Testis (tissue), 3 donors: ENCODE measurements around the gene CDK16. TPM values are rescaled to one million over a fixed set of nuclear protein-coding genes. Genes with fewer than 3 reads are reported as not detected.

Experiments
- DNase-seq: peaks from one replicate; pipeline ENCODE4 v3.0.0-alpha.2; 2019
- H3K27ac ChIP-seq, 2 donors: fragments of 200-600 bp; sonication (generic); one replicate each; pipeline ENCODE4 v1.5.1; 2019
- H3K27me3 ChIP-seq: fragments of 200-600 bp; sonication (generic); one replicate; pipeline ENCODE4 v1.5.1; 2019
- H3K36me3 ChIP-seq: fragments of 200-600 bp; sonication (generic); one replicate; pipeline ENCODE4 v1.5.1; 2017; ENCODE audit warnings: low read depth; ENCODE audit errors: missing control alignments
- H3K4me1 ChIP-seq: fragments of 200-600 bp; sonication (generic); one replicate; pipeline ENCODE4 v1.5.1; 2019
- H3K4me3 ChIP-seq, 2 donors: fragments of 200-600 bp; sonication (generic); one replicate each; pipeline ENCODE4 v1.5.1; 2017 to 2019
- H3K9me3 ChIP-seq: fragments of 200-600 bp; sonication (generic); one replicate; pipeline ENCODE4 v1.5.1; 2017
- POLR2A ChIP-seq: fragments of 450-650 bp; IDR thresholded peaks from one replicate; pipeline ENCODE4 v1.6.1; 2017; ENCODE audit warnings: antibody characterized with exemption, mild to moderate bottlenecking, moderate library complexity
- WGBS, 2 donors: methylation state at CpG; one replicate each; pipeline ENCODE4 v1.1.5; 2018; 5-methylcytosine and 5-hydroxymethylcytosine counted together
- intact Hi-C: fragments of 100-400 bp; cut with DNase I; formaldehyde crosslinking; loops from one replicate; pipeline ENCODE4 v1.15.1; 2023; ENCODE audit warnings: low total_unique reads
- polyA plus RNA-seq: library from polyadenylated mRNA; stranded (reverse); fragments of 350-450 nt; fragmentation: Illumina TruSeq; extraction: RNeasy Lipid Tissue Mini Kit (QIAGEN cat#74804); gene quantifications from one replicate; pipeline ENCODE4 v1.2.3, GENCODE V29; 2014; ENCODE audit warnings: low read depth, low replicate concordance; ENCODE audit not compliant: insufficient read depth
- total RNA-seq, 2 donors: library from RNA; depleted of rRNA; stranded (reverse); fragments of >200 nt; gene quantifications; one replicate each; pipeline ENCODE4 v1.2.3, GENCODE V29; 2016
- TF ChIP-seq, protein P1 (sequence below), 3 experiments: fragments of 450-650 bp in 2 of 3; fragments of 200-600 bp in 1 of 3; sonication (generic) in 1 of 3; IDR thresholded peaks; one replicate each; pipeline ENCODE4 v1.5.1; 2016 to 2019; ENCODE audit warnings: antibody characterized with exemption in 3 of 3, mild to moderate bottlenecking in 2 of 3, moderate library complexity in 1 of 3

Gene CDK16
- total and polyA plus RNA-seq, 3 donors from 2014 or later: 122 to 245 (median 195) TPM

- no peak for TF ChIP-seq POLR2A
- TF ChIP-seq, protein P1, sequence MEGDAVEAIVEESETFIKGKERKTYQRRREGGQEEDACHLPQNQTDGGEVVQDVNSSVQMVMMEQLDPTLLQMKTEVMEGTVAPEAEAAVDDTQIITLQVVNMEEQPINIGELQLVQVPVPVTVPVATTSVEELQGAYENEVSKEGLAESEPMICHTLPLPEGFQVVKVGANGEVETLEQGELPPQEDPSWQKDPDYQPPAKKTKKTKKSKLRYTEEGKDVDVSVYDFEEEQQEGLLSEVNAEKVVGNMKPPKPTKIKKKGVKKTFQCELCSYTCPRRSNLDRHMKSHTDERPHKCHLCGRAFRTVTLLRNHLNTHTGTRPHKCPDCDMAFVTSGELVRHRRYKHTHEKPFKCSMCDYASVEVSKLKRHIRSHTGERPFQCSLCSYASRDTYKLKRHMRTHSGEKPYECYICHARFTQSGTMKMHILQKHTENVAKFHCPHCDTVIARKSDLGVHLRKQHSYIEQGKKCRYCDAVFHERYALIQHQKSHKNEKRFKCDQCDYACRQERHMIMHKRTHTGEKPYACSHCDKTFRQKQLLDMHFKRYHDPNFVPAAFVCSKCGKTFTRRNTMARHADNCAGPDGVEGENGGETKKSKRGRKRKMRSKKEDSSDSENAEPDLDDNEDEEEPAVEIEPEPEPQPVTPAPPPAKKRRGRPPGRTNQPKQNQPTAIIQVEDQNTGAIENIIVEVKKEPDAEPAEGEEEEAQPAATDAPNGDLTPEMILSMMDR (IDR thresholded peaks at IDR 0.05): no peak
- Histone ChIP-seq H3K27me3 (no peaks in the 10 kb centered on the region), H3K4me3 (no peak overlapping the region), H3K4me1 (peaks cover 7% of the 10 kb centered on the region), H3K27ac (peak overlapping the region; percentile 41 to 44), H3K36me3 (no peaks in the 10 kb centered on the region), H3K9me3 (no peaks in the 10 kb centered on the region)
- WGBS, 2 donors: 37 to 60% methylated on average over 2 to 5 of the region's 5 CpGs
- intact Hi-C loops: no loop called here
- DNase-seq: no peak
Measured at GRCh38 chrX:47178337-47178736, 40.1 kb upstream of the CDK16 start.

GRCh38 chrX:47179221-47179927, 39.1 kb upstream of the CDK16 start:
- intact Hi-C loops: no loop called here
- Histone ChIP-seq H3K4me3 (no peak overlapping the region), H3K4me1 (peaks cover 6% of the 10 kb centered on the region), H3K9me3 (no peaks in the 10 kb centered on the region), H3K27ac (peak overlapping the region; percentile 36 to 44), H3K36me3 (no peaks in the 10 kb centered on the region), H3K27me3 (no peaks in the 10 kb centered on the region)
- TF ChIP-seq, protein P1 (IDR thresholded peaks at IDR 0.05): no peak
- TF ChIP-seq POLR2A: no peak
- peak; percentile 77 for DNase-seq
- 71 to 100% methylated on average over 1 to 7 of the region's 14 CpGs for WGBS, 2 donors

DNA sequence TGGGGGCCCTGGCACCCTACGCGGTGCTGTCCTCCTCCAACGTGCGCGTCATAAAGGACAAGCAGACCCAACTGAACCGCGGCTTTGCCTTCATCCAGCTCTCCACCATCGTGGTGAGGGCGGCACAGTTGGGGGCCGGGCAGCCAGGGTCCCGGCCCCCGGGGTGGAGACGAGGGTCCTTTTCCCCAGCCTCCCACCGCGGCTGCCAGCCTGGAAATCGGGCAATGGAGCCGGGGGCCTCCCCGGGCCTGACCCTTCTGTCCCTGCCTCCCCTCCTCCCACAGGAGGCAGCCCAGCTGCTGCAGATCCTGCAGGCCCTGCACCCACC, 38.6 kb upstream of the CDK16 start:
- WGBS, 2 donors: 91% methylated on average over 16 of the region's 18 CpGs; no CpG with 5 or more reads in 1 of the 2 donors
- H3K9me3 ChIP-seq: no peaks in the 10 kb centered on the region
- TF ChIP-seq, protein P1 (IDR thresholded peaks at IDR 0.05): no peak
- no peak for TF ChIP-seq POLR2A
- no peaks in the 10 kb centered on the region for H3K36me3 ChIP-seq
- H3K27me3 ChIP-seq: no peaks in the 10 kb centered on the region
- peaks cover 6% of the 10 kb centered on the region for H3K4me1 ChIP-seq
- H3K27ac ChIP-seq: peak overlapping the region in 1 of 2 donors; percentile 36
- H3K4me3 ChIP-seq: no peak overlapping the region
- intact Hi-C loops: no loop called here
- DNase-seq: no peak

DNA sequence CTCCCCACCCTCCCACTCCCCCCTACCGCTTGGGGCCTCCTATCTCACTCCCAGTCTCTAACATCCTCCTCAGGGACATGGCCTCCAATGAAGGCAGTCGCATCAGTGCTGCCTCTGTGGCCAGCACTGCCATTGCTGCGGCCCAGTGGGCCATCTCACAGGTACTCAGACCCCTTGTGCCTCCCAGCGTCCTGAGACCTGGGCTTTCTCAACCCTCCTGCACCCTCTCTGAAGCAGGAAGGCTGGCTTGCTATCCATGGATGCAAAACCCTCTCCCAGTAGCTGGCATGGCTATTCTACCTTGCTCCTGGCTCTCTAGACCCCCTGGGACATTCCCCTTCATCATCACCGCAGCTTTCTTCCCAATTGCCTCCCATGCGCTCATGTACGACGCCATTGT, 38.1 kb upstream of the CDK16 start:
- Histone ChIP-seq H3K4me3 (no peak overlapping the region), H3K27ac (no peak overlapping the region), H3K36me3 (no peaks in the 10 kb centered on the region), H3K4me1 (peaks cover 6% of the 10 kb centered on the region), H3K9me3 (no peaks in the 10 kb centered on the region), H3K27me3 (no peaks in the 10 kb centered on the region)
- no peak for DNase-seq
- WGBS, 2 donors: 94 to 96% methylated on average over 4 of the region's 8 CpGs
- intact Hi-C loops: no loop called here
- TF ChIP-seq POLR2A: no peak
- TF ChIP-seq, protein P1 (IDR thresholded peaks at IDR 0.05): no peak

DNA sequence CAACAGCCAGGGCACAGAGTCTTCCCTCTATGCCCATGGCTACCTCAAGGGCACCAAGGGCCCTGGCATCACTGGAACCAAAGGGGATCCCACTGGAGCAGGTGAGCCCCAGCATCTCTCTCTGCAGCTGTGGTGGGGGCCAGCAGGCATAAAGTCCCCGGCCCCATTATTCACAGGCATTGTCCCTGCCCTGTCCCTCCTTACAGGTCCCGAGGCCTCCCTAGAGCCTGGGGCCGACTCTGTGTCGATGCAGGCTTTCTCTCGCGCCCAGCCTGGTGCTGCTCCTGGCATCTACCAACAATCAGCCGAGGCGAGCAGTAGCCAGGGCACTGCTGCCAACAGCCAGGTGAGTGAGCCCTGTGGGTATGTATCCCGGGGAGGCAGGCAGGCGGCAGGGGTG, 37.2 kb upstream of the CDK16 start:
- no peaks in the 10 kb centered on the region for H3K9me3 ChIP-seq
- H3K4me3 ChIP-seq: no peak overlapping the region
- no peaks in the 10 kb centered on the region for H3K36me3 ChIP-seq
- no CpG with 5 or more reads among the region's 10 CpGs for WGBS, 2 donors
- no peak overlapping the region for H3K27ac ChIP-seq
- intact Hi-C loops: no loop called here
- no peak for TF ChIP-seq POLR2A
- TF ChIP-seq, protein P1 (IDR thresholded peaks at IDR 0.05): no peak
- peaks cover 6% of the 10 kb centered on the region for H3K4me1 ChIP-seq
- H3K27me3 ChIP-seq: no peaks in the 10 kb centered on the region
- no peak for DNase-seq
